CD1c-positive myeloid dendritic cell (primary cell): ENCODE data around the gene BNIP3.

Source experiments
- DNase-seq: peaks from one replicate; pipeline ENCODE4 v3.0.0-alpha.2; 2016; ENCODE audit errors: extremely low spot score

BNIP3 gene

GRCh38 chr10:131929122-131929845 lies 52.4 kb downstream of the BNIP3 start:
- DNase-seq, result no peak

DNA sequence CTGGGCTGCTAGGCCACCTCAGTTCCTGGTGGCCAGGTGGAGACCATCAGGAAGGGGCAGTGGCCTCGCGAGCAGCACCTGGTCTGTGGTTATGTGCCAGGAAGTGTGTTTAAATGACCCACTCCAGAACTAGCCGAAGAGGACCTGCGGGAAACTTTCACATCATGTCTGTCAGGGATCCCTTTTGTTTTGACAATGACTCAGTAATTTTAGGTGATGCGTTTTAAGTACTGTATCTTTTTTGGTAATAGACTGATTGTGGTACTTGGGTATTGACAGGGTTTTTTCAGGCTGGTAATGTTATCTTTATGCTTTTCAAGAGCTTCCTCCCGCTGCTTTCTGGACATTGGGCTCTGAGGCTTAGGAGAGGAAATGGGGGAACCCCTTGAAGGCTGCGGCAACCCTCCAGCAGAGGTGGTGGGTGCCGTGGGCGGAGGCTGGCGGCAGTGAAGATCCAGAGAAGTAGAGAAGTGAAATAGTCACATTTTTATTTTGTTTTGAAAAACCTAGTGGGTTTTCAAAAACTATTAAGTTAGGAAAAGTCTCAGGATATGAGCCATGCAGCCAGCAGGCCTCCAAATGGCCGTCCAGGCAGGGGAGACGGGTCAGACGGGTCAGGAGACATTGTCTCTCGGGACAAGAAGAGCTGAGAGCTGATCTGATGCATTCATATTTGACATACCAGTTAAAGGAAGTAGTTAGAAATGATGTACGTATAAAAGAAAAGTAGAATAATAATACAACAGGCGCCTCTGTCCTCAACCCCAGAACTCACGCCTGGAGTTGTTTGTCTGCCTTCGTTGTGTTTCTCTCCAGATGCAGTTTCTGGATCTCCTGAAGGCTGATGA lies 53.3 kb downstream of the BNIP3 start:
- peak; percentile 74 for DNase-seq

GRCh38 chr10:131926743-131927595 lies 54.8 kb downstream of the BNIP3 start:
- DNase-seq, result no peak

DNA sequence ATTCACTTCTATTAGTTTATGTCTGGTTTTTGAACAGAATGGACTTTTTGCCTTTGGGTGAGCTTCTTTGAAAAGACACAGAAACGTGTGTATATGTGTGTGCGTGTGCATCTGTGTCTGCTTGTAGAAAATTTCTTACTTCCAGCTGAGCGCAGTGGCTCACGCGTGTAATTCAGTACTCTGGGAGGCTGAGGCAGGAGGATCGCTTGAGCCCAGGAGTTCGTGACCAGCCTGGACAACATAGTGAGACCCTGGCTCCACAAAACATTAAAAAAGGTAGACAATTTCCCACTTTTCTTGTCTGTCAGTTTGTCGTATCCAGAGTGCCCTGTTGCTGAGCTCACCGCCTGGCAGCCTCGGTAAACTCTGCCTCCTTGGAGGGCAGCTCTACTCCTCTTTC lies 55.5 kb downstream of the BNIP3 start:
- DNase-seq, result no peak

DNA sequence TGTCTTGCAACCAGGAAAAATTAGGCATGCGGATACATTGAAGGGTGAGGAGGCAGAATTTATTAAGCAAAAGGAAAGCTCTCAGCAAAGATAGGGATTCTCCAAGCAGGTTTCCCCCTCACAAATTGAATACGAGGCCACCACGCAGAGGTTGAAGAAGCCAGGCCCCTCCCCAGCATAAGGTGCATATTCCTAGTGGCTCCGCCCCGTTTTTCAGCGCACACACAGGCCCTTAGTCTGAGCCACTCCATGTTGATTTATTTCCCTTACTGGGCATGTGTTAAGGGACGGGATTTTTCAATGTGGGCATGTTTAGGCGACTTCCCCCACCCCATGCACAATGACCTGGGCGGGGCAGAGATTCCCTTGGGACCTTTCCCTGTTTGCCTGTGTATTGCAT lies 56.0 kb downstream of the BNIP3 start:
- DNase-seq, result no peak

DNA sequence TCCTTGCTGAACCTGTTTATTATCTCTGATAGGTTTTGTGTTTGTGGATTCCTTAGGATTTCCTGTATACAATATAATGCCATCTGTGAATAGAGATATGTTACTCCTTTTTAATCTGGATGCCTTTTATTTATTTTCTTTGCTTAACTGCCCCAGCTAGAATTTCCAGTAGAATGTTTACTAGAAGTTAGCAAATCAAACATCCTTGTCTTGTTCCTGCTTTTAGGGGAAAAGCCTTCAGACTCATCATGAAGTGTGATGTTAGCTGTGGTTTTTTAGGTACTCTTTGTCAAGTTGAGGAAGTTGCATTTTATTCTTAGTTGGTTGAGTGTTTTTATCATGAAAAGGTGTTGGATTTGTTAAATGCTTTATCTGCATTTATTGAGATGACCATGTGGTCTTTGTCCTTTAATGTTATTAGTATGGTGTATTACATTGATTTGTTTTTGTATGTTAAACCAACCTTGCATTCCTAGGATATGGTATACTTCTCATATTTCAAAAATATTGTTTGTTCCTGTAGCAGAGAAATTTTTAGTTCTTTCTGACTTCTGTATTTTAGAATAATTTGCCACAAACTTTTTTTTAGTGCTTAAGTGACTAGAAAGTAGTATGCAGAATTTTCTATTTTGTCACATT lies 56.6 kb downstream of the BNIP3 start:
- DNase-seq, result peak; percentile 42

DNA sequence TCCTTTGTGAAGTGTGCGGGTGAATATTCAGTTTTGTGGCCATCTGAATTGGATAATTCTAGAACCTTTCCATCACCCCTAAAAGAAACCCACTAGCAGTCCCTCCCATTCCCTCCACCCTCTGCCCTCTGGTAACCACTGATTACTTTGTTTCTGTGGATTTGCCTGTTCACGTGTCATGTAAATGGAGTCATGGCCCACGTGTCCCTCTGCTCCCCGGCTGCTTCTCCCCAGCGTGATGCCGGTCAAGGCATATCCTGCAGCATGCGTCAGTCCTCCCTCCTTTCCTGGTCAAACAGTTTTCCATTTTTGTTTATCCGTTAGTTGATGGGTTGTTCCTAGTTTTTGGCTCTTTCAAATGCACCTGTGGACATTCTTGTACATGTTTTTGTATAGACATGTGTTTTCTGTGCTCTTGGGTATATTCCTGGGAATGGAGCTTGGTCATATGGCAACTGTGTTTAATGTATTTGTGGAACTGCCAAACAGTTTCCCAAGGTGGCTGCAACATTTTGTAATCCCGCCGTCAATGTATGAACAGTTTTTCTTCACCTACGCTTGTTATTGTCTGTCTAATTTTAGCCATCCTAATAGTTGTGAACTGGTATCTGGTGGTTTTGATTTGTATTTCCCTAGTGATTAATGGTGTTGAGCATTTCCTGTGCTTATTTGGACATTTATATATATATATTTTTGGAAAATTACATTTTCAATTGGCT lies 58.5 kb downstream of the BNIP3 start:
- no peak for DNase-seq

GRCh38 chr10:131921184-131921583 lies 60.5 kb downstream of the BNIP3 start:
- no peak for DNase-seq

DNA sequence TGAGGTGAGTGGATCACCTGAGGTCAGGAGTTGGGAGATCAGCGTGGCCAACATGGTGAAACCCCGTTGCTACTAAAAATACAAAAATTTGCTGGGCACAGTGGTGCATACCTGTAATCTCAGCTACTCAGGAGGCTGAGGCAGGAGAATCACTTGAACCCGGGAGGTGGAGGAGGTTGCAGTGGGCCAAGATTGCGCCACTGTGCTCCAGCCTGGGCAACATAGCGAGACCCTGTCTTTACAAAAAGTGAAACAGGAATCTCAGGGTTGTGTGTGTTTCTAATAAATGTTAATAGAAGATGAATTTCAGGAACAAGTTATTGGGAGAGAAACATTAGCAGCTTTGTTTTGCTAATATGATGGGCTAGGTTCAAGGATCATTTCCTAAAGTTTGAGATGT lies 61.0 kb downstream of the BNIP3 start:
- no peak for DNase-seq

DNA sequence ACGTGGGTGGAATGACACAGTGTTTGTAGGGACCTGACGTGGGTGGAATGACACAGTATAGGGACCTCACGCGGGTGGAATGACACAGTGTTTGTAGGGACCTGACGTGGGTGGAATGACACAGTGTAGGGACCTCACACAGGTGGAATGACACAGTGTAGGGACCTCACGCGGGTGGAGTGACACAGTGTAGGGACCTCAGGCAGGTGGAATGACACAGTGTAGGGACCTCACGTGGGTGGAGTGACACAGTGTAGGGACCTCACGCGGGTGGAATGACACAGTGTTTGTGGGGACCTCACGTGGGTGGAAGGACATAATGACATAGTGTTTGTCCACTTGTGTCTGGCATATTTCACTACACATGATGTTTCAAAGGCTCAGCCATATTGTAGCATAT lies 61.6 kb downstream of the BNIP3 start:
- peak; percentile 45 for DNase-seq

- peak; percentile 4 for DNase-seq
Observed at GRCh38 chr10:131919461-131919860, 62.3 kb downstream of the BNIP3 start.
